HG03103 (cell line): Measurements from ENCODE around the gene AGAP3.

Experiments
- ATAC-seq: cut with Tn5 transposase; IDR thresholded peaks from one replicate; pipeline ENCODE4 v1.9.1; 2021; ENCODE audit warnings: low read depth; ENCODE audit not compliant: unreplicated experiment

AGAP3 gene

GRCh38 chr7:151179287-151179860 lies 93.1 kb downstream of the AGAP3 start:
- no peak for ATAC-seq

- ATAC-seq: no peak
These were observed 93.7 kb downstream of the AGAP3 start for GRCh38 chr7:151179946-151180345.

GRCh38 chr7:151181011-151181431 lies 94.7 kb downstream of the AGAP3 start:
- no peak for ATAC-seq

- no peak for ATAC-seq
These were observed 99.7 kb downstream of the AGAP3 start for GRCh38 chr7:151185762-151186639.

- no peak for ATAC-seq
These were observed 100.5 kb downstream of the AGAP3 start, which contains the start of gene ASB10 for GRCh38 chr7:151186640-151187408. Gene ASB10 (minus strand): TSS chr7:151187250. CDS start chr7:151187130, 120 bp downstream.

- ATAC-seq: no peak
These were observed 101.4 kb downstream of the AGAP3 start for GRCh38 chr7:151187409-151188251.

GRCh38 chr7:151188252-151188542 lies 101.9 kb downstream of the AGAP3 start:
- no peak for ATAC-seq

- no peak for ATAC-seq
These were observed 102.8 kb downstream of the AGAP3 start for GRCh38 chr7:151189038-151189437.

GRCh38 chr7:151191544-151191943 lies 105.3 kb downstream of the AGAP3 start:
- ATAC-seq: no peak

GRCh38 chr7:151192002-151192539 lies 105.8 kb downstream of the AGAP3 start:
- ATAC-seq: no peak

GRCh38 chr7:151193203-151193978 lies 107.1 kb downstream of the AGAP3 start:
- ATAC-seq: no peak
